ENCODE data around the gene ARFGAP2.

GRCh38 chr11:47178737-47179654, 2.3 kb upstream of the ARFGAP2 start:
- TF ChIP-seq CTCF (optimal IDR thresholded peaks at IDR 0.05 in 1 of 3, IDR thresholded peaks at IDR 0.05 in 1 of 3, conservative IDR thresholded peaks at IDR 0.05 in 1 of 3; ENCODE audit: extremely low read depth in 1 of 3, insufficient read depth in 2 of 3, low read length in 3 of 3) (no peak), EZH2 (IDR thresholded peaks at IDR 0.05; ENCODE audit: low read length) (no peak)
